ENCODE results near the gene TNFAIP8L2.
"Not testable (repeated sequence)": the region's sequence is repeated elsewhere in the genome, so short reads cannot be mapped to it uniquely, and the experiment has no call there.

The TNFAIP8L2 gene

DNA sequence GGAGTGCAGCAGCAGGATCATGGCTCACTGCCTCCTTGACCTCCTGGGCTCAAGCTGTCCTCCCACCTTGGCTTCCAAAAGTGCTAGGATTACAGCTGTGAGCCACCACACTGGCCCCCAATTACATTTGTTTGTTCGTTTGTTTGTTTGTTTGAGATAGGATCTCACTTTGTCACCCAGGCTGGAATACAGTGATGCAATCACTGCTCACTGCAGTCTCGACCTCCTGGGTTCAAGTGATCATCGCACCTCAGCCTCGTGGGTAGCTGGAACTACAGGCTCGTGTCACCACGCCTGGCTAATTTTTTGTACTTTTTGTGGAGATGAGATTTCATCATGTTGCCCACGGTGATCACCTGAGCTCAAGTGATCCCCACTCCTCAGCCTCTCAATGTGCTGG lies 35.6 kb downstream of the TNFAIP8L2 start:
- DNase-seq (ENCODE audit: low spot score): no peak

- DNase-seq (ENCODE audit: low spot score): no peak
Observed at GRCh38 chr1:151193304-151193703, 36.9 kb downstream of the TNFAIP8L2 start.

DNA sequence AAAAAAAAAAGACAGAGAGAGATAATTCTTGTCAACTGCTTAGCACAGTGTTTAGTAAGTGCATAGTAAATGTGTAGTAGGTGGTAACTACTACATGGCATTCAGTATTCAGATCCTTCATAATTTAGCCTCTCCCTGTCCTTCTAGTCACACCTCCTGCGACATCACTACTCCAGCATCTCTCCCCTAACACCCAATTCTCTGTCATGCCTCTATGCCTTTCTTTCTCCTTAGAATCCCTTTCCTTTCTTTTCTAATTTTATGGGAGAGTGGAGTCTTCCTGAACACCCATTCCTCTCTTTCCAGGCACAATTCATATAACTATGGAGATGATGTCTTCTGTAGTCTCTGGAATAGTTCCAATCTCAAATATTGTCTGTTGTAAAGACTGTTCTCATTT lies 37.4 kb downstream of the TNFAIP8L2 start:
- DNase-seq (ENCODE audit: low spot score): no peak

- not testable (repeated sequence) for DNase-seq (ENCODE audit: low spot score)
Observed at GRCh38 chr1:151194894-151195594, 38.6 kb downstream of the TNFAIP8L2 start.

DNA sequence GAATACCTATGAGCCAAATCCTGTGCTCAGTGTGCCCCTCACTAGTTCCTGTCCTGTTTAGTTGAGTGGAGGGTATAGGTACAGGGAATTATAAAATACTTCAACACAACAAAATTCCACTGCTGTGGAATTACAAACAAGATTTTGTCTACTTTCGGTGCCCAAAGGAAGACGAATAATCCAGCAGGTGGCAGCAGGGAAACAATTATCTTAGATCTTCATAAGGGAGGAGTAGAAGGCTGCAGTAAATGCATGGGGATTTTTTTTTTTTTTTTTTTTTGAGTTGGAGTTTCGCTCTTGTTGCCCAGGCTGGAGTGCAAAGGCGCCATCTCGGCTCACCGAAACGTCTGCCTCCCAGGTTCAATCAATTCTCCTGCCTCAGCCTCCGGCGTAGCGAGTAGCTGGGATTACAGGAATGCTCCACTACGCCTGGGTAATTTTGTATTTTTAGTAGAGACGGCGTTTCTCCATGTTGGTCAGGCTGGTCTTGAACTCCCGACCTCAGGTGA lies 39.9 kb downstream of the TNFAIP8L2 start:
- DNase-seq (ENCODE audit: low spot score): peak; percentile 43

DNA sequence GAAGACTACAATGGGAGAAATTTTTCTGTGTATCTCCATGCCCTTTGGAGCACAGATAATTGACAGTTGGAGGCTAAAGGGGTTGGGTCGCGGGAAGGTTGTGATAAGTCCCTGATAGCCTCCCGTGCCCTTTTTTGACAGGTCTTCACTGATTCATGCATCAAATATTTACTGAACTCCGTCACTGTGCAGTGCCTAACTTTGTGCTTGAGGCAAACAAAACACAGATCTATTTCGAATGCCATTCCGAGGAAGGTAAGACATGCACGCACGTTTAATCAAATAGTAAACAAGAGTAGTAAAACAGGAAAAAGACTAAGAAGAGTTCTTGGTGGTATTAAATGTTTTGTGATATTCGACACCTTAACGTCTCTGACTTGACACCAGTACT lies 41.4 kb downstream of the TNFAIP8L2 start:
- no peak for DNase-seq (ENCODE audit: low spot score)

- DNase-seq (ENCODE audit: low spot score): peak; percentile 100
Observed at GRCh38 chr1:151198254-151199127, 42.0 kb downstream of the TNFAIP8L2 start, which contains the start of gene PIP5K1A. PIP5K1A (plus strand) TSS chr1:151198552; CDS start chr1:151198997, 445 bp downstream.

DNA sequence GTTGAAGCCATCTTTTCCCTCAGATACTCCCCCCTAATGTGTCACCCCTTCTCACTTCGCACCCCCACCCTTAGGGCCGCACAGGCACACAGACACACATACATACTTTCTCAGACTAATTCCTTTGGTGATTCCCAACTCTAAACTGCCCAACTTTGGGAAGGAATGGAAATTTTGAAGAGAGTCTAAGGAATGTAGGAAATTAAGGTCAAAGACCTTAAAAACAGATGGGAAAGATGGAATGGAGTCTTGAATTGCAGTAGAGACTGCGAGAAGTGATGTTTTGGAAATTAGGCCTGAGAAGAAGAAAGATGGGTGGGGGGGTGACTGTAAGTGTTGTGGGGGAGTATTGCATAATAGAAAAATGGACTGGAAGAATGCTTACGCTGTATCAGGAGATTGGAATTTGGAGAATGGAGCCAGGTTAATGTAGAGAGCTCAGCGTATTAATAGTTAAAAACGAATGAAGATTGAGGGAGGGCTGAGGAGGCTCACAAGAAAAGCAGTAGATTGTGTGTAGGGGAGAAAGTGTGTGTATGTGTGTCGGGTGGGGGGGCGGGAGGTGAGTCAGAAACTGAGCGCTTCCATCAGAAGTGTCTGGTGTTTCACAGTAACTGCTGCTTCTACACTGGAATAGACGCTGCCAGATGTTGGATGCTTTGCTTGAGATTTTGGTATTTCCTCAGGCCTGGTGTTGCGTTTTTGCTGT lies 43.6 kb downstream of the TNFAIP8L2 start:
- no peak for DNase-seq (ENCODE audit: low spot score)

- DNase-seq (ENCODE audit: low spot score): not testable (repeated sequence)
Observed at GRCh38 chr1:151205381-151205965, 49.0 kb downstream of the TNFAIP8L2 start.

Measured in germinal center (tissue), 1 donor.